ENCODE data around the gene ICA1.

The ICA1 gene

GRCh38 chr7:8184221-8184620 is 77.7 kb downstream of the ICA1 start:
- H3K9ac ChIP-seq (ENCODE audit: low read depth, low read length), result no peak overlapping the region
- no peak overlapping the region for H3K4me3 ChIP-seq (ENCODE audit: low read depth, low read length)
- no peaks in the 10 kb centered on the region for H3K36me3 ChIP-seq (ENCODE audit: control insufficient read depth, insufficient read depth, low read length)
- H3K9me3 ChIP-seq (ENCODE audit: control insufficient read depth, insufficient read depth, low read length), result no peaks in the 10 kb centered on the region
- no peaks in the 10 kb centered on the region for H3K4me1 ChIP-seq (ENCODE audit: control insufficient read depth, insufficient read depth, low read length)
- H3K27me3 ChIP-seq (ENCODE audit: control insufficient read depth, insufficient read depth, low read length), result no peaks in the 10 kb centered on the region

- H3K9me3 ChIP-seq (ENCODE audit: control insufficient read depth, insufficient read depth, low read length), result no peaks in the 10 kb centered on the region
- peaks cover 8% of the 10 kb centered on the region for H3K4me1 ChIP-seq (ENCODE audit: control insufficient read depth, insufficient read depth, low read length)
- H3K27me3 ChIP-seq (ENCODE audit: control insufficient read depth, insufficient read depth, low read length), result no peaks in the 10 kb centered on the region
- no peaks in the 10 kb centered on the region for H3K36me3 ChIP-seq (ENCODE audit: control insufficient read depth, insufficient read depth, low read length)
- no peak overlapping the region for H3K9ac ChIP-seq (ENCODE audit: low read depth, low read length)
- no peak overlapping the region for H3K4me3 ChIP-seq (ENCODE audit: low read depth, low read length)
Measured at GRCh38 chr7:8179486-8179885, 82.5 kb downstream of the ICA1 start.

DNA sequence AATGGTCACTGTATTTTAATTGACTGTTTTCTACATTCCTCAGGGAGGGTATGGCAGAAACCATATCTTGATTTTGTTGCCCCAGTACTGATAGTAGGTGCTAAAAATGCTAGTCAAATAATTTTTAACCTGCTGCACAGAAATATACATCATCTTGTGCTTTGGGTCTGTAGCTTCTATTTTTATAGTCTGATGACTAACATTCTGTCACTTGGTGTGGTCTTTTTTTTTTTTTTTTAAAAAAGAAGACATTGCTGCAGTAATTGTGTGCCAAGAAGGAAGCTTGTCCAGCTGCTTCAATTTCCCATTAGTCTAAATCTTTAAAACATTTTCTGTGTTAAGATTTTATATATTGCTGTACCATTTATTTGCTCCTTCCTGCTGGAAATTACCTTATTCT is 83.6 kb downstream of the ICA1 start:
- H3K9ac ChIP-seq (ENCODE audit: low read depth, low read length), result no peak overlapping the region
- H3K4me1 ChIP-seq (ENCODE audit: control insufficient read depth, insufficient read depth, low read length), result peaks cover 8% of the 10 kb centered on the region
- H3K27me3 ChIP-seq (ENCODE audit: control insufficient read depth, insufficient read depth, low read length), result no peaks in the 10 kb centered on the region
- H3K4me3 ChIP-seq (ENCODE audit: low read depth, low read length), result no peak overlapping the region
- H3K9me3 ChIP-seq (ENCODE audit: control insufficient read depth, insufficient read depth, low read length), result no peaks in the 10 kb centered on the region
- H3K36me3 ChIP-seq (ENCODE audit: control insufficient read depth, insufficient read depth, low read length), result no peaks in the 10 kb centered on the region

- Histone ChIP-seq H3K4me3 (ENCODE audit: low read depth, low read length) (no peak overlapping the region), H3K9ac (ENCODE audit: low read depth, low read length) (no peak overlapping the region), H3K4me1 (ENCODE audit: control insufficient read depth, insufficient read depth, low read length) (peaks cover 8% of the 10 kb centered on the region)
Measured at GRCh38 chr7:8177109-8177933, 84.6 kb downstream of the ICA1 start.

DNA sequence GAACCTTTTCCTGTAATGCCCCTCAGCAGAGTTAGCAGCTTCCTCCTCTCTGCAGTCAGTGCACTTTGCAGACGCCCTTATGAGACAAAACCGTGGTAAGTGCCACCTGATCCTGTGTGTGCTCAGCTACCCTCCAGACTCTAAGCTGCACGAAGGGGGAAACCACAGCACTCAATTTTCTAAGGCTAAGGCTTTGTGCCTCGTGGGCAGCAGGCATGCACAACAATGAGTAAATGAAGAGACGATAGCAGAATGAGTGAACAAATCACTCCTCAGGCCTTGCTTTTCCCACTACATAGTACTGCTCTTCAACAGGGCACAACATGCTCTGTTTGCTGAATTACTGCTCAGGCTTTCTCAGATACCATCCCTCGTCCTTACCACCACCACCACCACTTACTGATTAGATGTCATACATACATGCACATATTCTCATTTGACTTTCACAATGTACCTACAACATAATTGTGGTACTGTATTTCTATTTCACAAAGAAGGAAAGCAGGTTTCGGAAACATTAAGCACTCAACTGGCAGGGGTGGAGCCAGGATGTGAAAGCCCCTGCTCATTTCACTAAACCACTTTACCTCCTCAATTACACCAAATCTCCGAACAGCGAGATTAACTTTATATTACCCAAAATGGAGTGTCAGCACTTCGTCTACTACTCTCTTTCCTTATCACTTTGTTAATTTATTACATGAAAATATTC is 85.4 kb downstream of the ICA1 start:
- Histone ChIP-seq H3K4me3 (ENCODE audit: low read depth, low read length) (no peak overlapping the region), H3K27me3 (ENCODE audit: control insufficient read depth, insufficient read depth, low read length) (no peaks in the 10 kb centered on the region), H3K9me3 (ENCODE audit: control insufficient read depth, insufficient read depth, low read length) (no peaks in the 10 kb centered on the region), H3K9ac (ENCODE audit: low read depth, low read length) (no peak overlapping the region), H3K36me3 (ENCODE audit: control insufficient read depth, insufficient read depth, low read length) (no peaks in the 10 kb centered on the region), H3K4me1 (ENCODE audit: control insufficient read depth, insufficient read depth, low read length) (peaks cover 8% of the 10 kb centered on the region)

More at GRCh38 chr7:8177109-8177933, 84.6 kb downstream of the ICA1 start:
- H3K36me3 ChIP-seq (ENCODE audit: control insufficient read depth, insufficient read depth, low read length), result no peaks in the 10 kb centered on the region
- no peaks in the 10 kb centered on the region for H3K27me3 ChIP-seq (ENCODE audit: control insufficient read depth, insufficient read depth, low read length)
- no peaks in the 10 kb centered on the region for H3K9me3 ChIP-seq (ENCODE audit: control insufficient read depth, insufficient read depth, low read length)

- H3K27me3 ChIP-seq (ENCODE audit: control insufficient read depth, insufficient read depth, low read length), result no peaks in the 10 kb centered on the region
- no peak overlapping the region for H3K4me3 ChIP-seq (ENCODE audit: low read depth, low read length)
- H3K4me1 ChIP-seq (ENCODE audit: control insufficient read depth, insufficient read depth, low read length), result peaks cover 8% of the 10 kb centered on the region
- H3K36me3 ChIP-seq (ENCODE audit: control insufficient read depth, insufficient read depth, low read length), result no peaks in the 10 kb centered on the region
- no peak overlapping the region for H3K9ac ChIP-seq (ENCODE audit: low read depth, low read length)
- H3K9me3 ChIP-seq (ENCODE audit: control insufficient read depth, insufficient read depth, low read length), result no peaks in the 10 kb centered on the region
Measured at GRCh38 chr7:8175929-8176369, 86.0 kb downstream of the ICA1 start.

- Histone ChIP-seq H3K4me1 (ENCODE audit: control insufficient read depth, insufficient read depth, low read length) (peaks cover 17% of the 10 kb centered on the region), H3K36me3 (ENCODE audit: control insufficient read depth, insufficient read depth, low read length) (no peaks in the 10 kb centered on the region), H3K9ac (ENCODE audit: low read depth, low read length) (no peak overlapping the region), H3K9me3 (ENCODE audit: control insufficient read depth, insufficient read depth, low read length) (no peaks in the 10 kb centered on the region), H3K27me3 (ENCODE audit: control insufficient read depth, insufficient read depth, low read length) (no peaks in the 10 kb centered on the region), H3K4me3 (ENCODE audit: low read depth, low read length) (no peak overlapping the region)
Measured at GRCh38 chr7:8172372-8173354, 89.3 kb downstream of the ICA1 start.

DNA sequence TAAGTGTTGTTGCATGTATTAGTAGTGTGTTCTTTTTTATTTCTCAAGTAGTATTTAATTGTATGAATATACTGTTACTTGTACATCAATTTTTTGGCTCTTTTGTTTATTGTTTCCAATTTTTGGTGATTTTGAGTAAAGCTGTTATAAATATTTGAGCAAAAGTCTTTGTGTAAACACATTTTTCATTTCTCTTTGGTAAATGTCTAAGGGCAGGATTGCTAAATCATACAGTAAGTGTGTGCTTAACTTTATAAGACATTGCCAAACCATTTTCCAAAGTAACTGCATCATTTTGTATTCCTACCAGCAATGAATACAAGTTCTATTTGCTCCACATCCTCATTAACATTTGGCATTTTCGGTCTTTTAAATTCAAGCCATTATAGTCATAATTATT is 92.8 kb downstream of the ICA1 start:
- Histone ChIP-seq H3K36me3 (ENCODE audit: control insufficient read depth, insufficient read depth, low read length) (no peaks in the 10 kb centered on the region), H3K4me3 (ENCODE audit: low read depth, low read length) (no peak overlapping the region), H3K27me3 (ENCODE audit: control insufficient read depth, insufficient read depth, low read length) (no peaks in the 10 kb centered on the region), H3K9ac (ENCODE audit: low read depth, low read length) (no peak overlapping the region), H3K4me1 (ENCODE audit: control insufficient read depth, insufficient read depth, low read length) (peaks cover 10% of the 10 kb centered on the region), H3K9me3 (ENCODE audit: control insufficient read depth, insufficient read depth, low read length) (no peaks in the 10 kb centered on the region)

DNA sequence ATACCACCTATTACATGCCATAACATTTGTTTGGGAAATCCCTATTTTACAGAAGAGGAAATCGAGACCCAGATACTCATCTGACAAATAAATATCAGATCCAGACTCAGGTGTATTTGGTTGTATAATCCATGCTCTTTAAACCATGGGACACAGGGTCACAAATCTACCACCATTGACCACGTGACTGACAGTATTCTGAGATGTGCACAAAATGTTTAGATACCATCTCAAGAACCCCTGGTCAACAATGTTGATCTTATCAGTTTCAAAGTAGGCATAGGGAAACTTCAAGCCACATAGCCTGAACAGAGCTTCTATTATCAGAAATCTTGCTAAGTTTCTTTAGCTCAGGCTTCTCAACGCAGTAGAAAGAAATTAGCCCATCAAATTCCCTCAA is 93.6 kb downstream of the ICA1 start:
- Histone ChIP-seq H3K4me3 (ENCODE audit: low read depth, low read length) (no peak overlapping the region), H3K9me3 (ENCODE audit: control insufficient read depth, insufficient read depth, low read length) (no peaks in the 10 kb centered on the region), H3K9ac (ENCODE audit: low read depth, low read length) (no peak overlapping the region), H3K27me3 (ENCODE audit: control insufficient read depth, insufficient read depth, low read length) (no peaks in the 10 kb centered on the region), H3K4me1 (ENCODE audit: control insufficient read depth, insufficient read depth, low read length) (peaks cover 10% of the 10 kb centered on the region), H3K36me3 (ENCODE audit: control insufficient read depth, insufficient read depth, low read length) (no peaks in the 10 kb centered on the region)

DNA sequence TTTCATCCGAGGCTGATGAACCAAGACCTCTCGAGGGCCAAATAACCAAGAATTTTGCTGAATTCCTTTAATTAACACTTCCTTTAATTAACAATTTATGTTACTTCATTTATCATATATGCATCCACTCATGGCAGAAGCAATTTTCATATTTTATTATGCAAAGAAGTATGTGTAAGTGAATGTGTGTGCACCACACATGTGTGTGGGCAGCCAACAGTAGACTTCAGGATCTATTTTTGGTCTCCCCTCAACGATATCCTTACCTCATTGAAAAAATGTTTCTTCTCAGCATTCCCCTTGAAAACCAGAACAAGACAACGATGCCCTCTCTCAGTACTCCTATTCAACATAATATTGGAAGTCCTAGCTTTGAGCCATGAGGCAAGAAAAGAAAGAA is 96.8 kb downstream of the ICA1 start:
- Histone ChIP-seq H3K4me3 (ENCODE audit: low read depth, low read length) (no peak overlapping the region), H3K27me3 (ENCODE audit: control insufficient read depth, insufficient read depth, low read length) (no peaks in the 10 kb centered on the region), H3K4me1 (ENCODE audit: control insufficient read depth, insufficient read depth, low read length) (peaks cover 10% of the 10 kb centered on the region), H3K9me3 (ENCODE audit: control insufficient read depth, insufficient read depth, low read length) (no peaks in the 10 kb centered on the region), H3K9ac (ENCODE audit: low read depth, low read length) (no peak overlapping the region), H3K36me3 (ENCODE audit: control insufficient read depth, insufficient read depth, low read length) (no peaks in the 10 kb centered on the region)

DNA sequence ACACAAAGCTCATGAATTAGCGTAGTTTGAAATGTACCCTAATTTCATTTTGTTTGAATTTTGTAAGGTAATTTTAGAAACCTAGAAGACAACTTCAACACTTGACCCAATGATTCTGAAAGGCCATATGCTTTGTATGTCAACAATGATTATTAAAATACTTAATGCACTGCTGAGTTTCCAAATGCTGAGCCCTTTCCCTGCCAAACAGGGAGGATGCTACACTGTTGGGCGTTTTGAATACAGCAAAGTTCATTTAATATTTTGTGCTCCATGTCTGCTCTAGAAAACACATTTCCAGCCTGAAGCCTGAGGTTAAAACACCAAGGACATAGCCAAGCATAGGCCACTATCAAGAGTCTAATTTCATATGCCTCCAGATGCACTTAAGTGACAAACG is 99.8 kb downstream of the ICA1 start:
- no peak overlapping the region for H3K9ac ChIP-seq (ENCODE audit: low read depth, low read length)
- H3K27me3 ChIP-seq (ENCODE audit: control insufficient read depth, insufficient read depth, low read length), result no peaks in the 10 kb centered on the region
- no peak overlapping the region for H3K4me3 ChIP-seq (ENCODE audit: low read depth, low read length)
- H3K4me1 ChIP-seq (ENCODE audit: control insufficient read depth, insufficient read depth, low read length), result no peaks in the 10 kb centered on the region
- no peaks in the 10 kb centered on the region for H3K9me3 ChIP-seq (ENCODE audit: control insufficient read depth, insufficient read depth, low read length)
- no peaks in the 10 kb centered on the region for H3K36me3 ChIP-seq (ENCODE audit: control insufficient read depth, insufficient read depth, low read length)

Data from iPS-15b (cell line).